GM12892 (cell line): ENCODE results near the gene CLEC4E.

Experiments used
- POLR2A ChIP-seq: IDR thresholded peaks from 2 replicates; pipeline ENCODE4 v1.6.1; 2011; ENCODE audit warnings: low read depth, low read length, control low read depth
- POLR2AphosphoS5 ChIP-seq: IDR thresholded peaks from 2 replicates; pipeline ENCODE4 v1.6.1; 2011; ENCODE audit warnings: low read depth, low read length, control low read depth

GRCh38 chr12:8491646-8492530 lies 48.8 kb downstream of the CLEC4E start:
- TF ChIP-seq POLR2AphosphoS5 (no peak), POLR2A (no peak)
